OCI-M1 (cell line): ENCODE data around the gene MRPS33.
A peak's percentile ranks its signal among the peaks of the same experiment; 100 is the strongest.
"Not testable (repeated sequence)": the region's sequence is repeated elsewhere in the genome, so short reads cannot be mapped to it uniquely, and the experiment has no call there.

Experiments
- DNase-seq: peaks from one replicate; lab custom pipeline; 2025; lab: John Stamatoyannopoulos, UW

Gene MRPS33

GRCh38 chr7:141012044-141012685, 2.6 kb downstream of the MRPS33 start:
- peak; percentile 72 for DNase-seq

GRCh38 chr7:141011443-141011842, 3.3 kb downstream of the MRPS33 start:
- no peak for DNase-seq

GRCh38 chr7:141003172-141004065, 11.3 kb downstream of the MRPS33 start:
- peak; percentile 1 for DNase-seq

- no peak for DNase-seq
Measured at GRCh38 chr7:141001546-141001945, 13.2 kb downstream of the MRPS33 start.

DNA sequence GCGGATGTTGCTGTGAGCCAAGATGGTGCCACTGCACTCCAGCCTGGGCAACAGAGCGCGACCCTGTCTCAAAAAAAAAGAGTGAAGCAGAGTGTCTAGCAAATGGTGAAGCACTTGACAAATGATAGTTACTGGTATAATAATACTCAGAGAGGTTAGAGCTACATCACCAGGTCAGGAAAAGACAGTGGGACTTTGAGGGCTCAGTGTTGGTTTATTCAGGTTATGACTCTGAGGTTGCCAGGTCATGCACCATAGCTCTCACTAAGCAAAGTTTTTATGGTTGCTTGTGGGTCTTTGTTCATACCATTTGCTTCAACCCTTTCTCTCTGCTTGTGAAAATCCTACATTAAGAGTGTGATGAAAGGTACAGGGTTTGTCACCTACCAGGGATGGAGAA, 13.6 kb downstream of the MRPS33 start:
- no peak for DNase-seq

GRCh38 chr7:140998715-140999114, 16.0 kb downstream of the MRPS33 start:
- DNase-seq, result peak; percentile 26

DNA sequence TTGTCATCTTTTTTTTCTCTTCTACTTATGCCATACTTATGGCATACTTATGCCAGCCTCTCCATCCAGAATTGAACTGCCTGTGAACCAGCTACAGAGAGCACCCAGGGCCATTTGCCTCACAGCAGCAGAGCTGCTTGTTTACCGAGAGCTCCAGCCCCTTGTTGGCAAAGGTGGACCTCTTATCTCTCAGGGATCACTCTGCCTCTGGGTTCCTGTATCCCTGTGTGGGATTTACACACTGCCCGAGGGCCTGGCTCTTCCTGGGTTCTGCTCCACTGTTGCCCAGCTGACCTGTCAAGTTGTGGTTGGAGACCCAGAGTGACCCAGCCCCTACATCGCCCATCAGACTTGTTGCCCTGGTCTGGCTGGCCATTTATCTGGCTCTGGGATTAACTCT, 22.3 kb downstream of the MRPS33 start:
- DNase-seq, result no peak

DNA sequence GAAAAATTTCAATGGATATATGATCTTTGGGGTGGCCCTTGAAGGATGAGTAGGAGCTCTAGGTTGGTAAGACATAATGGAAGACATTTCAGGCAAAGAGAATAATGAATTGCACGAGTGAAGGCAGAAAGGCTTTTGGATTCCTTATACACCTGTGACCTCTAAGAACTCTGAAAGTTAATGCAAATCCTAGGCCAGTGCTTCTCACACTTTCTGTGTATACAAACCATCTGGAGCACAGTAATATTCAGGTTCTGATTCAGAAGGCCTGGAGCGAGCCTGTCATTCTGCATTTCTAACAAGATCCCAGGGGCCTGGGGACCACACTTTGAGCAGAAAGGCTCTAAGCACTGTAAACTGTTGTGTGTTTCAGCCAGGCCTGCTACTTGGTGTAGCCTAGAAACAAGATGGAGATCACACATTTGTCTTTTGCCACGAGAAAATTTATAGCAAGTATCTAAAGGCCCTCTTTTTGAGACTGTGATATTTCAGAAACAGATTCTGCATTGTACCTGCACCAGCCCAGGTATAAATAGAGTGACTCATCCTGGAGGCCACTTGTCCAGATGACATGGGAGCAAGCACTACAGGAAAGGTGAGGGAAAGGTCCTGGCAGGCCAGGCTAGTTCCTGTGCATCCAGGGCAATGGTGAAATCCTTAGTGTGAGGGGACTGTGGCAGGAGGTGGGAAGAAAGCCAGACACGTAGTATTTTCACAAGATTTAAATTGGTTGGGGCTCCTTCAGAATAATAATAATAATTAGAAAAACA, 24.4 kb downstream of the MRPS33 start:
- no peak for DNase-seq

GRCh38 chr7:140989068-140989467, 25.7 kb downstream of the MRPS33 start:
- no peak for DNase-seq

- DNase-seq, result peak; percentile 19
Measured at GRCh38 chr7:140983802-140984201, 30.9 kb downstream of the MRPS33 start.

- peak; percentile 1 for DNase-seq
Measured at GRCh38 chr7:140982508-140982907, 32.2 kb downstream of the MRPS33 start.

DNA sequence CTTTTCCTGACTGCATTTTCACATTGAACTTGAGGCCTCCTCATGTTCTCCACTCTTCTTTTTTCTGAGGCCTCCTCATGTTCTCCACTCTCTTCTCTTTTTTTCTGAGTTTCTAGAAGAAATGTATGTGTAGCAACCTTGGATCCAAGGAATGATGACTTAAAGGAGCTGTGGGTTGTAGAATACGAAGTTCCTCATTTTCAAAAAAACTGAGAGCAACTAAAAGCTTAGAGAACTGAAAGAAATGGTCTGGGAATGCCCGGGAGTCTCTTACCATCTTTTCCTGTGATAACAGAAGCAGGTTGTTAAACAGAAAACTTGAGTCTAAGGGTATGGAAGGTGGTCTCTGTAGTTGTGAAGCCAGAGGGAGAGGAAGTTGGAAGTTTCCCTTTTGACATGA, 32.8 kb downstream of the MRPS33 start:
- DNase-seq, result no peak

GRCh38 chr7:140977741-140978140, 37.0 kb downstream of the MRPS33 start:
- DNase-seq, result no peak

GRCh38 chr7:140972876-140973829, 41.6 kb downstream of the MRPS33 start:
- no peak for DNase-seq

DNA sequence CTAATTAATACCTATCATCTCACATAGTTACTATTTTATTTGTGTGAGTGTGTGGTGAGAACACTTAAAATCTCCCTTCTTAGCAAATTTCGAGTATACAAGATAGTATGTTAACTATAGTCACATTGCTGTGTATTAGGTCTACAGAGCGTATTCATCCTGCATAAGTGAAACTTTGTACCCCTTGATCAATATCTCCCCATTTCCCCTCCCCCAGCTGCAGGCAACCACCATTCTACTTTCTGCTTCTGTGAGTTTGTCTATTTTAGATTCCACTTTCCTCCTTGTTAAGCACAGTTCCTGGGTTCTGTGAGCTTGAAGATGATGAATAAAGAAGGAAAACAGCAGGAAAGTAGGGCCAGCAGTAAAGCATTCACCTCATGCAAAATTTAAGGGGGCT, 42.4 kb downstream of the MRPS33 start:
- DNase-seq, result no peak

- DNase-seq, result no peak
Measured at GRCh38 chr7:140967438-140967837, 47.3 kb downstream of the MRPS33 start.

DNA sequence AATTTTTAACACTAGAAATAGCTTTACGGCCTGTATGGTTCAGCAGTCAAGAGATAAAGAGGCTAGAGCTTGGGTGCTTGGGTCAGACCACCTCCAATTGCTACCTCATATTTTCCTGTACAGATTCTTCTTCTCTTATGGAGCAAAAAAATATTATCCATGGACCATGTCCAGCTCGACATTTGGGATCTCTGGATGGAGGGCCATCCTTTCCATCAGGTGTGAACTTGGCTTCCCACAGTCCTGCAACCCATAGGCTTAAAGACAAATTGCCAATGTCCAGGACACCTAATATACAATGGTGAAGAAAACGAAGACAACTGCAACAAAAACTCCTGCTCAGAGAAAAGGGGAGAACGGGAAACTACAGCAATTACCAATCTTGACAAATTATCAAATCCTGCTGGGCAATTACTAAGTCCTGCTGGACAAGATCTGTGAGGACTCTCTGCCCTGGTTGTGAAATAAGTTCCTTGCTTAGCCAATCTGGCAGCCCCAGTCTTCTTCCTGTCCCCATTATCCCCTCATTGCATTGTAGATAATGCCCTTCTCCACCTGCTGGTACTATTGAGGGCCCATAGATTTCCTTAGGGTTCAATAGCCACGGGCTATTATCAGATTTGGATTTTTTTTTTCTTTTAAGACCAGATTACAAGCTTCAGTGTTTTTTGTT, 48.1 kb downstream of the MRPS33 start:
- DNase-seq, result no peak

- no peak for DNase-seq
Measured at GRCh38 chr7:140961117-140961516, 53.6 kb downstream of the MRPS33 start.

DNA sequence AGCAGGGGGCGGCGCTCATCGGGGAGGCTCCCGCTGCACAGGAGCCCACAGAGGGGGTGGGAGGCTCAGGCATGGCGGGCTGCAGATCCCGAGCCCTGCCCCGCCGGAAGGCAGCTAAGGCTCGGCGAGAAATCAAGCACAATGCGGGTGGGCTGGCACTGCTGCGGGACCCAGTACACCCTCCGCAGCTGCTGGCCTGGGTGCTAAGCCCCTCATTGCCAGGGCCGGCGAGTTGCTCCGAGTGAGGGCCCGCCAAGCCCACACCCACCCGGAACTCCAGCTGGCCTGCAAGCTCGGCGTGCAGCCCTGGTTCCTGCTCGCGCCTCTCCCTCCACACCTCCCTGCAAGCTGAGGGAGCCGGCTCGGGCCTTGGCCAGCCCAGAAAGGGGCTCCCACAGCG, 57.8 kb downstream of the MRPS33 start:
- DNase-seq, result not testable (repeated sequence)
